ENCODE results near the gene LYPD4.
"Not testable (repeated sequence)": the region's sequence is repeated elsewhere in the genome, so short reads cannot be mapped to it uniquely, and the experiment has no call there.

LYPD4 gene

DNA sequence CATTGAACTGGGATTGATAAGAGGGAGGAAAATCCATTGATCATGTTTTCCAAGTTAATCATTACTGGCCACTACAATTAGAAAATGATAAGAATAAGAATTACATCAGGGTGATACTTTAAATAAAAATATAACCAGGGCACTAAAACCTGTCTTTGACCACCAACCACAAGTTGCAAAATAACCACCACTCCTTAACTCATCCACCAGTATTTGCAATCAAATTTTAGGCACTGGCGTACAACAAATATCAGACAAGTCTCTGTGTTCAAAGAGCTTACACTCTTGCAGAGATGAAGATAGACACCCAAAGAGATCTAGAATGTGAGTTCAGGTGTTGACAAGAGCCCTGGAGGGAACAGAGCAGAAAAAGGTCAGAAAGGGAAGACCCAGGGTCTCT is 47.6 kb downstream of the LYPD4 start:
- no peak for DNase-seq

GRCh38 chr19:41796362-41796761 is 48.1 kb downstream of the LYPD4 start, which contains the start of gene CEACAM3:
TSS of gene CEACAM3 (plus strand) at chr19:41796587. CDS start at chr19:41796678, 91 bp downstream.
- DNase-seq, result no peak

DNA sequence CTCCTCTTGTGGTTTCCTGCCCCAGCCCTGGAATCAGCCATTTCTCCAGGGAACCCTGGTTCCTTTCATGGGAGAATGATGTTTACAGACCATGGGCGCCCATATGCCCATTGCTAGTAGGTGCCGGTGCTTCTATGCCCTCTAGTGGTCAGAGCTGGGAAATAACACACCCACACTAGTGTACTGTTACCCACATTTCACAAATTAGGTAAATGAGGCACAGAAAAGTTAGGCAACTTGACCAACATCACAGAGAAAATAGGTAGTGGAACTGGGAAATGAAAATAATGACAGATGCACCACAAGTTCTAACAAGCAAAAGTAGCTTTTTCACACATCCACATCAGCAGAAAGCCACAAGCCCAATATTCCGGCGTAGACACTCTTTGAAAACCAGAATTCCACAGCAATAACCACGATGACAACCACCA is 49.4 kb downstream of the LYPD4 start:
- peak; percentile 63 to 89 for DNase-seq

- no peak for DNase-seq
These were observed 51.1 kb downstream of the LYPD4 start for GRCh38 chr19:41793414-41793727.

DNA sequence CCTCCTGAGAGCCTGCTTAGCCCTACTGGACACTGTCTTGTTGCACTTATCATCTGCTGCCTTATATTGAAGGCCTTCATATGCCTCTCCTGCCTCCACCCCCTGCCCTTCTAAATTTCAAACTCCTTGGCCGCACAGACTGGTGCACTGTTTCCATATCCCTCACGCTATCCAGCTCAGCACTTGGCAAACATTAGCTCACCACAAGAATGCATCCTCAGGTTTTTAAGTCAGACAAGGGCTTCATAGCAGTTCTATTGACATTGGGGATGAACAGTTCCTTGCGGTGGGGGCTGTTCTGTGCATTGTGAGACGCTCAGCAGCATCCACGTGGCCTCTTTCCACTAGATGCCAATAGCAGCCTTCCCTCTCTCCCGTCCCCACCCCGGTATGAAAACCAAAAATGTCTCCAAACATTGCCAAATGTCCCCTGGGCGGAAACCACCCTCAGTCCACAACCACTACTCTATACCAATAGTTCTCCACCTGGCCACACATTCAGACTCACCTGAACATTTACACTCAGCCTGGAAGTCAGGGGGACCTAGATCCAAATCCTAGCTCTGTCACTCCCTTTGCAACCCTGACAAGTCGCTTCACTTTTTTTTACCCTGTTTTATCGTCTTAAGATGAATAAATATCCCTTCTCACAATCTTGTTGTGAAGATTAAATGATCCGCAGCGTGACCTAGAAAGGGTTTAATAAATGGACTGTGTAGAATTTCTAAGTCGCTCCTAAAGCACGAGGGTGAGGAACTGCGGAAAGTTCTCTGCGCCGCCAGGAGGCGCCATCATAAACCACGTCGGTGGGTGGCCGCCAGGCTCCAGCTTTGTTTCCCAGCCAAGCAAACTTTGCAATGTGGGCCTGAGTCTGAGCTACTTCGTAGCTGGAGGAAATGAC is 51.7 kb downstream of the LYPD4 start:
- DNase-seq, result peak; percentile 27 to 75

GRCh38 chr19:41789053-41789452 is 55.4 kb downstream of the LYPD4 start:
- DNase-seq, result not testable (repeated sequence)

- DNase-seq, result not testable (repeated sequence)
These were observed 56.0 kb downstream of the LYPD4 start for GRCh38 chr19:41788518-41788917.

Measured in inflammatory macrophage treated with lipopolysaccharide for 1 hour (primary cell).